NB4 (cell line): ENCODE measurements around the gene GPR17.

Experiments
- MYC ChIP-seq: IDR thresholded peaks from 2 replicates; pipeline ENCODE4 v1.6.1; 2011; ENCODE audit warnings: low read depth, low read length
- POLR2A ChIP-seq: IDR thresholded peaks from 2 replicates; pipeline ENCODE4 v1.6.1; 2011; ENCODE audit warnings: mild to moderate bottlenecking; ENCODE audit not compliant: insufficient read length; ENCODE audit errors: extremely low read depth
- TF ChIP-seq, protein P1 (sequence below): IDR thresholded peaks from one replicate; pipeline ENCODE4 v1.5.1; 2012; ENCODE audit warnings: low read depth, low read length

GRCh38 chr2:127673291-127674069, 27.5 kb downstream of the GPR17 start:
- TF ChIP-seq, protein P1, sequence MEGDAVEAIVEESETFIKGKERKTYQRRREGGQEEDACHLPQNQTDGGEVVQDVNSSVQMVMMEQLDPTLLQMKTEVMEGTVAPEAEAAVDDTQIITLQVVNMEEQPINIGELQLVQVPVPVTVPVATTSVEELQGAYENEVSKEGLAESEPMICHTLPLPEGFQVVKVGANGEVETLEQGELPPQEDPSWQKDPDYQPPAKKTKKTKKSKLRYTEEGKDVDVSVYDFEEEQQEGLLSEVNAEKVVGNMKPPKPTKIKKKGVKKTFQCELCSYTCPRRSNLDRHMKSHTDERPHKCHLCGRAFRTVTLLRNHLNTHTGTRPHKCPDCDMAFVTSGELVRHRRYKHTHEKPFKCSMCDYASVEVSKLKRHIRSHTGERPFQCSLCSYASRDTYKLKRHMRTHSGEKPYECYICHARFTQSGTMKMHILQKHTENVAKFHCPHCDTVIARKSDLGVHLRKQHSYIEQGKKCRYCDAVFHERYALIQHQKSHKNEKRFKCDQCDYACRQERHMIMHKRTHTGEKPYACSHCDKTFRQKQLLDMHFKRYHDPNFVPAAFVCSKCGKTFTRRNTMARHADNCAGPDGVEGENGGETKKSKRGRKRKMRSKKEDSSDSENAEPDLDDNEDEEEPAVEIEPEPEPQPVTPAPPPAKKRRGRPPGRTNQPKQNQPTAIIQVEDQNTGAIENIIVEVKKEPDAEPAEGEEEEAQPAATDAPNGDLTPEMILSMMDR, result no peak
- TF ChIP-seq POLR2A (no peak), MYC (no peak)
